Stimulated activated CD4-positive, alpha-beta T cell treated with anti-CD3 and anti-CD28 coated beads, TNF-alpha, amount 100 ng/mL, for 4 hours (primary cell): ENCODE data around the gene MGAT5.
"Not testable (repeated sequence)": the region's sequence is repeated elsewhere in the genome, so short reads cannot be mapped to it uniquely, and the experiment has no call there.

ENCODE experiments used
- DNase-seq, 3 experiments: peaks; one replicate each; pipeline ENCODE4 v3.0.0-alpha.2; 2020; ENCODE audit warnings: low read depth in 3 of 3

MGAT5 gene

GRCh38 chr2:134468776-134469175 is 214.9 kb downstream of the MGAT5 start:
- no peak for DNase-seq

GRCh38 chr2:134469516-134470115 is 215.7 kb downstream of the MGAT5 start:
- DNase-seq: no peak

- no peak for DNase-seq
Observed at GRCh38 chr2:134470561-134471168, 216.8 kb downstream of the MGAT5 start.

- not testable (repeated sequence) for DNase-seq
Observed at GRCh38 chr2:134476982-134477381, 223.1 kb downstream of the MGAT5 start.

GRCh38 chr2:134479696-134480330 is 225.9 kb downstream of the MGAT5 start:
- DNase-seq: no peak

- no peak for DNase-seq
Observed at GRCh38 chr2:134482131-134482723, 228.4 kb downstream of the MGAT5 start.

GRCh38 chr2:134482766-134483340 is 229.0 kb downstream of the MGAT5 start:
- DNase-seq: no peak

- DNase-seq: no peak
Observed at GRCh38 chr2:134489732-134490384, 236.0 kb downstream of the MGAT5 start.

GRCh38 chr2:134490559-134490958 is 236.7 kb downstream of the MGAT5 start:
- DNase-seq: no peak

GRCh38 chr2:134491022-134491421 is 237.2 kb downstream of the MGAT5 start:
- no peak for DNase-seq

GRCh38 chr2:134491771-134492441 is 238.0 kb downstream of the MGAT5 start:
- no peak for DNase-seq

GRCh38 chr2:134493797-134494196 is 239.9 kb downstream of the MGAT5 start:
- no peak for DNase-seq

- DNase-seq: no peak
Observed at GRCh38 chr2:134498654-134499053, 244.8 kb downstream of the MGAT5 start.

- DNase-seq: no peak
Observed at GRCh38 chr2:134499307-134499926, 245.5 kb downstream of the MGAT5 start.

- no peak for DNase-seq
Observed at GRCh38 chr2:134500211-134500935, 246.5 kb downstream of the MGAT5 start.

GRCh38 chr2:134501476-134502091 is 247.7 kb downstream of the MGAT5 start:
- DNase-seq: no peak

GRCh38 chr2:134502104-134502503 is 248.2 kb downstream of the MGAT5 start:
- DNase-seq: no peak
